Fibroblast of pulmonary artery (primary cell): Measurements from ENCODE around the gene STAT6.
A peak's percentile ranks its signal among the peaks of the same experiment; 100 is the strongest.

Experiments
- DNase-seq: peaks from one replicate; pipeline ENCODE4 v3.0.0-alpha.2; 2010; ENCODE audit warnings: low read depth
- H3K4me3 ChIP-seq: replicated peaks from 2 replicates; pipeline ENCODE4 v1.5.1; 2011; ENCODE audit warnings: low read depth, mild to moderate bottlenecking, control low read depth, low read length, moderate library complexity
- CTCF ChIP-seq: IDR thresholded peaks from 2 replicates; pipeline ENCODE4 v1.5.1; 2011; ENCODE audit warnings: mild to moderate bottlenecking, control low read depth, low read length, inconsistent platforms; ENCODE audit errors: missing control alignments

The STAT6 gene

GRCh38 chr12:57143454-57143853, 32.3 kb upstream of the STAT6 start:
- no peak for TF ChIP-seq CTCF
- no peak for DNase-seq
- H3K4me3 ChIP-seq: no peak overlapping the region

- TF ChIP-seq CTCF: no peak
- no peak overlapping the region for H3K4me3 ChIP-seq
- DNase-seq: no peak
Observed at GRCh38 chr12:57142727-57143126, 31.6 kb upstream of the STAT6 start.

- no peak overlapping the region for H3K4me3 ChIP-seq
- peak; percentile 38 for DNase-seq
- TF ChIP-seq CTCF: no peak
Observed at GRCh38 chr12:57142121-57142520, 31.0 kb upstream of the STAT6 start.

- no peak for DNase-seq
- TF ChIP-seq CTCF: no peak
- H3K4me3 ChIP-seq: no peak overlapping the region
Observed at GRCh38 chr12:57141249-57141648, 30.1 kb upstream of the STAT6 start.

- no peak overlapping the region for H3K4me3 ChIP-seq
- no peak for DNase-seq
- TF ChIP-seq CTCF: no peak
Observed at GRCh38 chr12:57139796-57140649, 28.9 kb upstream of the STAT6 start.

GRCh38 chr12:57138526-57139272, 27.5 kb upstream of the STAT6 start:
- DNase-seq: peak; percentile 39
- no peak for TF ChIP-seq CTCF
- no peak overlapping the region for H3K4me3 ChIP-seq
